CD4-positive, alpha-beta T cell treated with Interferon alpha-2 for 1 hour (primary cell): ENCODE measurements around the gene SF3B5.
A peak's percentile ranks its signal among the peaks of the same experiment; 100 is the strongest.
"Not testable (repeated sequence)": the region's sequence is repeated elsewhere in the genome, so short reads cannot be mapped to it uniquely, and the experiment has no call there.

Experiments
- DNase-seq, 2 donors: peaks; one replicate each; pipeline ENCODE4 v3.0.0-alpha.2; 2020 to 2022

Gene SF3B5

DNA sequence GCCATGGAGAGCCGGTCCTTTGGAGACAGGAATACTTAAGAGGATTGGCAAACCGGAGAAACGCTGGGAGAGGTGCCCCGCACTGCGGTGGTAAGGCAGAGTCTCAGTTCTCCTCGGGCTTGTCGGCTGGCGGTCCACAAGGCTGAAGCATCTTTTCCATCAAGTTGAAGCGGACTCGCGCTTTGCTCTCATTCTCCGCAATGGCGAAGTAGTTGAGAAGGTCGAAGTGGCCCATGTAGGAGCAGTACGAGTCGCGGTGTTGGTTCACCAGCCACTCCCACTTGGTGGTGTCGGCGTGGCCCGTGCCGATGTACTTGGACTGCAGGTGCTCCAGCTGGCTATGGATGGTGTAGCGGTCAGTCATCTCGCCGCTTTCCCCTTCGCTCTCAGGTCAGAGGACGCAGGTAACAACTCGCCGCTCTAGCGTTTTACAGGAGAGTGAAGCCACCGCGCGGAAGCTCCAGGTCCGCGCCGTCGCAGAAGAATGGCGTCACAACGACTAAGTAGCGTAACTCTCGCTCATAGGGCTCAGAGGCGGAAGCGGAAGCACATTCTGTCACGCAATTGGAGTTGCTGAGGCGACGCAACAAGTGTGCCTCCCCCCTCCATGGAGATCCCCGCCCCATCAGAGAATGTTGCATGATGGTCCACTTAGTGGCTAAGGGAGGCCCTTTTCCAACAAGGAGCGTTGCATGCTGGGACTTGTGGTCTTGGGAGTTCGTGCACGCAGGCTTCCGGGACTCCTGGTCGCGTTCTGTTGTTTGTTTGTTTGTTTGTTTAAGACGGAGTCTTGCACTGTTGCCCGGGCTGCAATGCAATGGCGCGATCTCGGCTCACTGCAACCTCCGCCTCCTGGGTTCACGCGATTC lies at the start of gene SF3B5:
Gene SF3B5, minus strand, starts transcription at position 440 of the 869 bp plus-strand sequence. Its CDS starts 76 bp downstream, at position 364.
- peak; percentile 99 for DNase-seq

DNA sequence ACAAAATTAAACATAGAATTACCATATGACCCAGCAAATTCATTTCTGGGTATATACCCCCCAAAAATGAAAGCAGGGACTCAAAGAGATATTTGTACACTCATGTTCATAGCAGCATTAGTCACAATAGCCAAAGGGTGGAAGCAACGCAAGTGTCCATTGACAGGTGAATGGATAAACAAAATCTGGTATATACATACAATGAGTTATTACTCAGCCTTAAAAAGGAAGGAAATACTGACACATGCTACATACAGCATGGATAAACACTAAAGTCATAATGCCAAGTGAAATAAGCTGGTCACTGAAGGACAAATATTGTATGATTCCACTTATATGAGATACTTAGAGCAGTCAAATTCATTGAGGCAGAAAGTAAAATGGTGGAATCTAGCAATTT lies 49.6 kb upstream of the SF3B5 start:
- no peak for DNase-seq

DNA sequence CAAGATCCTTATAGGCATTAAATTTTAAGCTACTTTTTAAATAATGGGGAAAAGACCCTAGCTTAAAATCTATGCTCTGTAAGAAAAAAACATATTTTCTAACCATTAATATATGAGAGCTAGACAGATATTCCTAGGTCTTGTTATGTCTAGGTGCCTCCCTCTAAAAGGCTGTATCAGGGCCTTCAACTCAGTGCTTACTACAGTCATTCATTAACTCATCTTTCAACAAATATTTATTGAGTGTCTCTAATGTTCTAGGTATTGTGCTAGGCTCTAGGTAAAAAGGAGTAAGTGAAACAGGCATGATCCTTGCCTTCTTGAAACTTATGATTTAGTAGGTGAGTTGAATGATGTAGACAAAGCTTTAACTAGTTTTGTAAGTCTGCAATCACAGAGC lies 48.5 kb upstream of the SF3B5 start:
- DNase-seq: no peak

DNA sequence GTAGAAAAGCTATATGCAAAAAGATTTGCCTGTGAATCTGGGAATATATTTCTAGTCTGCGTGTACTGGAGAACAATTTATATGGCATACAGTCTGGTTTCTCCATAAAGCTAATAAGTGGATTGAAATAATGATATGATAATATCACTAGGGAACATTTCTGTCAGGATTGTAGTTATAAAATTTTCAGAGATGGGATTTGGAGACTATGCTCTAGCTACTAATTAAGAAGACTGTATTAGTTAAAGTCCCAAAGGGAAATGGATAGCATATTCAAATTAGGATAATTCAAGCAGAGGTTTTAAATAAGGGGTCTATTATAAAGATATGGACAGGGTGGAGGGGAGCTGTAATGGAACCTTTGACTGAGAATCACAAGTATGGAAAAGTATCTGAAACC lies 47.7 kb upstream of the SF3B5 start:
- no peak for DNase-seq

DNA sequence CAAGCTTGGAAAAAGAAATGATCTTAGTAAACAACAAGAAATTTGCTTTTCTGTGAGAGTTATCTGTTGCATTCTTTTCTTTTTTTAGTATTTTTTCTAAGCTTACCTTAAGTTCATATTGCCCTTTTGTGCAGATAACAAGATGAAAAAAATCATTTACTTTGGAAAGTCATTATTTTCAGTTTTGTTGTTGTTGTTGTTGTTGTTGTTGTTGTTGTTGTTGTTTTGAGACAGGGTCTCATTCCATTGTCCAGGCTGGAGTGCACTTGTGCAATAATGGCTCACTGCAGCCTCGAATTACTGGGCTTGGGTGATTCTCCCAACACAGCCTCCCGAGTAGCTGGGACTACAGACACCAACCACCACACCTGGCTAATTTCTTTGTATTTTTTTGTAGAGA lies 46.1 kb upstream of the SF3B5 start:
- DNase-seq: no peak

DNA sequence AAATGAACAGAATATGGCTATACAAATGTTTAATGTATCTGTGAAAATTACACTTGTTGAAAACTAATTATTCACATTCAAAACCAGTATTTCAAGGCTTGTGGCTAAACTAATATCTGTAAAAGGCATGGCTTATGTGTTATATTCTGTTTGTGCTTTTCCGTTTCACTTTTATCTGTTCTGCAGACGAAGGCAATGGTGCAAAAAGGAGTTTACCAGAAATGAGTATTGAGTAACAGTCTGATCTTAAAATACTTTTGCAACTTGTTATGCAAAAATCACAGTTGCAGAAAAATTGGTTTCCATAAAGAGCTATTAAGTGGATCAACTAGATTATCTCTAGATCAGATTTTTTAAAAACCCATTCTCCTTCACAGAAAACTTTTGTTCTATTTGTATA lies 45.5 kb upstream of the SF3B5 start:
- DNase-seq: no peak

DNA sequence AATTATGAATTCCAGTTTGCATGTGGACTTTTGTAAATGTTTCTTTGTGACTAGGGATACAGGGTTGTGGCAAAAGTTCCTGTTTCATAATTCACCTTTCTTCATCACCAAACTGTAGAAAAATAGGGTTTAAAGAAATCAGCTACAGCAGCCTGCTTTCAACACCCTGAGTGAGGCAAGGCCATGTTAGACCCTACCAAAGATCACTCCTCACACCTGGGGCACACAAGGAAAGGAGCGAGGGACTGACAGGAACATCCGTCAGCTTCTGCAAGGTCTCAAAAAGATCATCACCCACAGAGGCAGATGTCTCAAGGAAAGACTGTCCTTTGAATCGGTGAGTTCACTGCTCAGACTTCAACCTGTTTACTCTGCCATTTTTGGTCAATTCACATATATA lies 44.4 kb upstream of the SF3B5 start:
- no peak for DNase-seq

DNA sequence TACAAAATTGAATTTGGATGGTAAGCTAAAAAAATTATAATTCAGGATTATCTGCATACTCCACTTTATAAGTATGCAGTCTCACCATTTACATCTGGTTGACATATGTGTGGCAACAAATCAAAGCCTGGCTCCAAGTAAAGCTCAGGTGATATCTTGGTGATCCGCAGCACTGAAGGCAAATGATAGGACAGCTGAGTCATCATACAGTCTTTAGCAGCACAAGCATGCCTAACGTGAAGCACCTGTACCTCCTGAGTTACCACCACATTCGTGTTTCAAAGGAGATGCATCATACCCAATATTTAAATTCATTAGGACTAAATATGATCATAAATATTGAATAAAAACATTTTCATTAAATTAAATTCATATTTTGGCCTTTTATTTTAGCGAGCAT lies 43.2 kb upstream of the SF3B5 start:
- DNase-seq: no peak

DNA sequence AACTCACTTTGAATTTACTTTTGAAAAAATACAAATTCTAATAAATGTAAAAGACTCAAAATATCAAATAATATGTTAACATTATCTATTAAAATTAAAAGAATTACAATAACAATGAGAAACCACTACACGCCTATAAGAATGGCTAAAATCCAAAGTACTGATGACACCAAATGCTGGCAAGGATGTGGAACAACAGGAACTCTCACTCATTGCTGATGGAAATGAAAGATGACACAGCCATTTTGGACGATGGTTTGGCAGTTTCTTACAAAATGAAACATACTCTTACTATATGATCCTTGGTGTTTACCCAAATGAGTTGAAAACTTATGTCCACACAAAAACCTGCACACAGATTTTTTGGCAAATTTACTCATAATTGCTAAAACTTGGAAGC lies 39.4 kb upstream of the SF3B5 start:
- no peak for DNase-seq

DNA sequence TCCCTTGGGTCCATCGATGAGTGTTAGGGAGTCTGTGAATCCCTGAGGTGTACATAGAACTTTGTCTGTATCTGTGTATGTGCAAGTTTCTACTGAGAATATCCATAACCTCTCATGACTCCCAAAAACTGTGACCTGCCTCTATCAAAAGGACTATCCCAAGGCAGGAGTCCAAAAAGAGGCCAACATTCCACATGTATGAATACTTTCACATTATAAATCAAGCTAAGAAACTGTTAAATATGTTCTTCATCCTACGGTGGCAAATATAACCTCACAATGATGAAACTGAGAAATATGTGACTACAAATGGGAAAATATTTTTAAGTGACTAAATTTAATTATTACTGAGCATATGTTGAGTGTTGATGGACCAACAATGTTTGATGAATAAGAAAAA lies 38.8 kb upstream of the SF3B5 start:
- no peak for DNase-seq

DNA sequence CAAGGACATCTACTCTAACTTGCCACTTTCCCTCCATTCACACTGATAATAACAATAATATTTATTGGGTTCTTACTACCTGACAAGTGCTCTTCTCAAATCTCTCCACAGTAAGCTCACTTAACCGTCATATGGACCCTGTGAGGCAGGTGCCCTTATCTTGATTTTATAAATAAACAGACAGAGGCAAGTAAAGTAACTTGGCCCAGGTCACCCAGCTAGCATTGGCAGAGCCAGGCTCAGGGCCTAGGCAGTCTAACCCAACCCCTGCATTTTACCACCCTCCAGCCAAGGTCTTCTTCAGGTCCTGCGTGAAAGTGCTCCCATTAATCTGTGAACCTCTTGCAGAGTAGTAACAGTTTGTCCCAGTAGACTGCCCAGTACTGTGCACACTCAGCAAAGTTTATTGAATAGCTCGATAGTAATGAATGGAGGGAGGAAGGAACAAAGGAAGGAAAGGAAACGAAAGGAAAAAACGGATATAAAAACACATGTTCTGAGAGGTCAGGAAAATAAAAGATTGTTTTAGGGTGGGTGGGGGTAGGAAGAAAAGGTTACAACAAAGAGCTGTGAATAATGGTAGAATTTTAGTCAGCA lies 38.0 kb upstream of the SF3B5 start:
- no peak for DNase-seq

DNA sequence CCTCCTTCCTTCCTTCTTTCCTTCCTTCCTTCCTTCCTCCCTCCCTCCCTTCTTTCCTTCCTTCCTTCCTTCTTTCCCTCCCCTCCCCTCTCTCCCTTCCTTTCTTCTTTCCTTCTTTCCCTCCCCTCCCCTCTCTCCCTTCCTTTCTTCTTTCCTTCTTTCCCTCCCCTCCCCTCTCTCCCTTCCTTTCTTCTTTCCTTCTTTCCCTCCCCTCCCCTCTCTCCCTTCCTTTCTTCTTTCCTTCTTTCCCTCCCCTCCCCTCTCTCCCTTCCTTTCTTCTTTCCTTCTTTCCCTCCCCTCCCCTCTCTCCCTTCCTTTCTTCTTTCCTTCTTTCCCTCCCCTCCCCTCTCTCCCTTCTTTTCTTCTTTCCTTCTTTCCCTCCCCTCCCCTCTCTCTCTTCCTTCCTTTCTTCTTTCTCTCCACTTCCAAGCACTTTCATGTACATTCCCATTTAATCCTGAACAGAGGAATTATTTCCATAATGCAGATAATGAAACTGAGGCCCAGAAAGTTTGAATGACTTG lies 36.9 kb upstream of the SF3B5 start:
- DNase-seq: not testable (repeated sequence)

DNA sequence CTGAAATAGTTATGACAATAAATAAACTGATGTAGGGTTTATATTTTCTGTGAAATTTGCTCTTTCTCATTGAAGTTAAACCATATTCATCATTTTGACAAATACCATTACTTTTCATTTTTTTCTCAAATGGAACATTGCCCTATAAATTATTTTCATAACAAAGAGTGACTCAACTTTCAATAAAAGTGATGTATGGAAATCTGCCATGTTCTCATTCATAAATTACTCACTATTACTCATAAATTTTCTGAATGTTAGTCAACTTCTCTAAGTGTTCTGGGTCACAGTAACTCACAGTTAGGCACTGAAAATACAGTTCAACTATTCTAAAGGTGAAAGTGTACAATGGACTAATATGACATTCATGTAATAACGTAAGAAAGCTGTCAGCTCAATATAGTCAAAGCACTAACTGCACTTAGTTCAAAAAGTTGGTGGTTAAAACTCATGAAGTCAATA lies 35.9 kb upstream of the SF3B5 start:
- DNase-seq: no peak

DNA sequence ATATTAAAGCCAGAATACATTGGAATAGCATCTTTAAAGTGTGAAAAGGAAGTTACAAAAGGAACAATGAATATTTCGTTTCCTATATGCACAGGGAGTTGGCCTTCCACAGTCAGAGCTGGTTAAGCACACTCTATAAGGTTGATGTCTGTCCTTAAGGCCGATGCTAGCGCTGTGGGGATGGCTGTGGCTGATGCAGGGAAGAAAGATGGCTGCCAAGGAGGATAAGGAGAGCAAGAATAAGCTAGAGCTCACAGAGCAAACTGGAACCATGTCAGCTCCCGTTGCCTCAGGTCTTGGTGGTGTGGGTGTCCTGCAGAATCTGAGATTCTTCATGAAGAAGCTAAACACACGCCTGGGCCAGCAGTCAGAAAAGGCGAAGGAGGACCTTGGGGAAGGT lies 34.1 kb upstream of the SF3B5 start:
- DNase-seq: no peak

DNA sequence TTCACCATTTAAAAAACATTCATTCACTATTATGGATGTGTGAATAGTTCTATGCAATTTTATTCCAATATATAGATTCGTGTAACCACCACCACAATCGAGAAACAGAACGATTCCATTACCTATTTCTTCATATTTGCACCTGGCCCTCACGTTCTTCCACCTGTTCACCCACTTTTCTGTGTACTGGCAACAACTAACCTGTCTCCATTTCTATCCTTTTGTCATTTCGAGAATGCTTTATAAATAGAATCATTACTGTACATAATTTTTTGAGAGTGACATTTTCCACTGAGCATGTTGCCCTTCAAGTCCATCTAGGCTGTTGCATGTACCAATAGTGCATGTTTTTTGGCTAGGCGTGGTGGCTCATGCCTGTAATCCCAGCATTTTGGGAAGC lies 31.7 kb upstream of the SF3B5 start:
- DNase-seq: no peak

DNA sequence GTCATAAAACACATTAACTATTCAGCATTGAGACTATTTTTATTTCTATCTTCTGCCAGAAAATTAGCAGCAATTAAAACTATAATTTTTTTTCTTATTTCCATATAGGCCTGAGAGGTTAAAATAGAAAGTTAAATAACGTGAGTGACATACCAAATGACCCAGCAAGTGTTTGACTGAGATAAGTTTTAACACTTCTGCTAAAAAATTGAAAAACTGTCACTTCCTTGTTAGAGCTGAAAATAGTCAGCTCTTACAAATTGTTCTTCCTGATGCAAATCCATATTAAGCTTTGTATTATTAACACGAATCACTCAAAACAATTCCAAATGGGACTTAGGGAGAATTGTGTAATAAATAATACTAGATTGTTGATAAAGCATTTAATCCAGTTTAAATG lies 28.5 kb upstream of the SF3B5 start:
- no peak for DNase-seq

DNA sequence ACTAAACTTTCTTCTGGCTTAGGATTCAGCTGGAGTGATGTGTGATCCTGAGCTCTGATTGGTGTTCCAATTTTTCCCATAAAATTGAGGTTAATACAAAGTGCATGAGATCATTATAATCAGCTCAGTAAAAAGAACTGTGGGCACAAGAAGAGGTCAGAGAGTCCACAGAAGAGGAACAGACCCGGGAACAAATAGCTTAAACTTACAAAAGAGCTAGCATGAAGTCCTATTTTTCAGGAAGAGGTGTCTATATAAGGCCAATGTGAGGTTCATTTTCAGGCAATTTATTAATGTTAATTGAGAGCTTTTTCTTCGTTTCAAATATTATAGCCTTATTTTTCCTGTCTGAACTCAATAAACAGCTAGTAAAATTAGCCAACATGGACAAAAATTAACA lies 28.0 kb upstream of the SF3B5 start:
- DNase-seq: no peak

DNA sequence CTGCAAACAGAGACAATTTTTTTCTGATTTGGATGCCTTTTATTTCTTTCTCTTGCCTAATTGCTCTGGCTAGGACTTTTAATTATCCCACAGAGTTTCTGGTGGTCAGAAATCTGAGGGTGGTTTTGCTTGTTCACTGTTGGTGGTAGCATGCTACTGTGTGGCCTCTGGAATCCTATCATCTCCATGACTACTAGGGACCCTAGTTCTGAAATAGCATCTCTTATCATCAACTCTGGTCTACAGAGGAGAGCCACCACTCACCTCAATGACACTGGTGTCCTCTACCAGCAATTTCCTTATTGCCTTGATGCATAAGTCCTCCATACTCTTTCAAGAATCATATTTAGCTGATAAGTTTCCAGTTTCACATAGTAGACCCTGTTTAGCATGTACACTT lies 27.5 kb upstream of the SF3B5 start:
- DNase-seq: no peak

DNA sequence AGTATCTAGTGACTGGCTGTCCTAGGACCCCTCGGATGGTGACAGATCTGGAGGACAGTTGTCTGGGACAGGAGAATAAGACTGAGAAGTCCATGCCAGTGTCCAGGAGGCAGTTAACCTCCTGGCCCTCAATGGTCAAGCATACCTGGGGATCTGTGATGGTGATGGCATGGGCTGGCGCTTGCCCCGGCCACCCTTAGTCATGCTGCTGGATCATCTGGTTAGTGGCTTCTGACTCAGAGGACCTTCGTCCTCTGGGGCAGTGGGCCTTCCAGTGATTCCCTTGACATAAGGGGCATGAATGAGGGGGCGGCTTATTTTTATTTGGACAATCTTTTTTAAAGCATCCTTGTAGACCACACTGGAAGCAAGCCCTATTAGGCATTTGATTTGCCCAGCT lies 24.0 kb upstream of the SF3B5 start:
- no peak for DNase-seq

DNA sequence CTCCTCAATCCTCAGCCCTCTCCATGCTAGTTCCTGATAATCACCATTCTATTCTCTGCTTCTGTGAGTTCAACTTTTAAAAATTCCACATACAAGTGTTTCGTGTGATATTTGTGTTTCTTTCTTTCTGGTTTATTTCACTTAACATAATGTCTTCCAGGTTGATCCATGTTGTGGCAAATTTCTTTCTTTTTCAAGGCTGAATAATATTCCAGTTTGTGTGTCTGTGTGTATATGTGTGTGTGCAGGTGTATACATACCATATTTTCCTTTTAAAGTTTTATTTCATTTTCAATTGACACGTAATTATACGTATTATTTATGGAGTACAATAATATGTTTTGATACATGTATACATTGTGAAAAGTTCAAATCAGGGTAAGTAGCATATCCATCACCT lies 19.8 kb upstream of the SF3B5 start:
- DNase-seq: no peak

DNA sequence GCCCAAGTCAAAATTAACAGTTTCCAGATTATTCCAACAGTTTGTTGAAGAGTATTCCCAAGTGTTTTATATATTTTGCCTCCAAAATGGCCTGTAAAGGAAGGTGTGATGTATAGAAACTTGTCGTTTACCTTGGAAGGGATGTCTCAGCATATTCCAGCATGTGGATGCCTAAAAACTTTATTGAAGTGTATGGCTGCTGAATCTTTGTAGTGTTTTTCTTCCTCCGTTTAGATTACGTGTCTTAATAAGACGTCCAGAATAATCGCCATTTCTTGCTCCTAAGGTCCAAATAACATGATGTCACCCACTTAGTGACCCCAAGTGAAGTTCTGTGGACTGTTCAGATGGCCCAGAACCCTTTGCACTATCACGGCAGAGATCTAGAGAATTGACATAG lies 18.0 kb upstream of the SF3B5 start:
- no peak for DNase-seq

DNA sequence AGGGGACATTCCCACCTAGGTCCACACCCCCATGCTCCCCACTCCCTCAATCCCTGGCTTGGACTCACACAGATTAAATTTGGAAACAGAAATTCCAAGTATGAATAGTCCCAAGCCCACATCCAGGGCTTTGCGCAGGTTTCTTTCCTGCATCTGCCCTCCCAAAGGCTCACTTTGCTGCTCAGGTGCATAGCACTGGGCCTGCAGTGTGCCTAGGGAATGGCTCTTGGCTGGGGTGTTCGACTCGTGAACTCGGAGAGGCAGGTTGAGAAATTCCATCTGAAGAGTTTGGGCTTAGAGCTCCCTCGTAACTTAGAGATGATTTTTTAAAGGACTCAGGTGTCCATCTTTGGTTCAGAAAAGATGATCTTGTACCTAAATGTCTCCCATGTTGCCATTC lies 14.8 kb upstream of the SF3B5 start:
- no peak for DNase-seq

DNA sequence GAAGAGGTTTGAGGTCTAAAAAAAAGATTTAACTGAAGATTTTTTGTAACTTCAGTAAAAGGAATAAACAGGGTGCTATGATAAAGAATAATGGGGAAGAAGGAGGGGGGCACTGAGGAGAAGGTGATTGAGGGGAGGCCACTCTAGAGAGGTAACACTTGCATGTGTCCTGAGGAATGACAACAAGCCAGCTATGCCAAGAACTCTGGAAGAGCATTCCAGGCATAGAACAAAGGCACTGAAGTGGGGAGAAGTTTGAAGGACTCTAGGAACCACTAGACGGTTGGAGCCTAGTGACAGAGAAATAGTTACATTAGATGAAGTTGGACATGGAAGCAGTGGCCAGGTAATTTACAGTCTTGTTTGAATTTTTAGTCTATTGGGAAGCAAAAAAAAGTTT lies 10.8 kb upstream of the SF3B5 start:
- DNase-seq: no peak

DNA sequence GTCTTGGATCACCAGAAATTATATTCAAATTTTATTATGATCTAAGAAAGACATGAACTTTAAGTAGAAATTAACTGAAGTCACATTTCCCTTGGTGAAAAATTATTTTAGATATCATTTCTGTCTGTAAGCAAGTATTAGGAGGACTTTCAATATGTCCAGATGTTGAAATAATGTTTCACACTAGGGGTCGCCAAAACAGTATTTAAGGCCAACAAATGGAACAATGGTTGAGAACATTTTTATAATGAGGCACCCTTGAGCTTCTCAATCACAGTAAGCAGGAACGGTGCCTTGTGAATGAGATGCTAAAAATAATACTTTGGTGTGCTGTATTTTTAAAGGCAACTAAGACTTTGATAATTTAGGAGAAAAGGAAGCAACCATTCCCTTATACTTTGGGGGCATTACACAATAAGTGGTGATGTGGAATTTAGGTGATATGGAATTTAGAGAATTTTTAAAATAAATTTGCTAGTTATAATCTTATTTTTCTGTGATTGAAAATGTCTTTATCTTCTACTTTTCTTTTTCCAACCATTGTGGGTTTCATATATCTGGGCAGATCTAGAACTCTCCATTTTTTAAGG lies 9.6 kb upstream of the SF3B5 start:
- DNase-seq: peak; percentile 42 to 86
